Neuron (in vitro differentiated cells): ENCODE data around the gene RPTOR.

Source experiments
- H2AFZ ChIP-seq: one replicate; pipeline ENCODE4 v1.6.1; 2013; ENCODE audit warnings: low read depth, mild to moderate bottlenecking, inconsistent platforms, low read length, moderate library complexity
- H3K27me3 ChIP-seq: one replicate; pipeline ENCODE4 v1.6.1; 2013; ENCODE audit warnings: low read length; ENCODE audit not compliant: insufficient read depth
- H3K36me3 ChIP-seq: one replicate; pipeline ENCODE4 v1.6.1; 2013; ENCODE audit warnings: low read length; ENCODE audit not compliant: insufficient read depth
- H3K4me1 ChIP-seq: one replicate; pipeline ENCODE4 v1.6.1; 2013; ENCODE audit warnings: low read length; ENCODE audit not compliant: insufficient read depth
- H3K4me3 ChIP-seq: 2 replicates; pipeline ENCODE4 v1.5.1; 2013; ENCODE audit warnings: mild to moderate bottlenecking, low read length, moderate library complexity
- H3K9me3 ChIP-seq: one replicate; pipeline ENCODE4 v1.6.1; 2013; ENCODE audit warnings: low read length

RPTOR gene

DNA sequence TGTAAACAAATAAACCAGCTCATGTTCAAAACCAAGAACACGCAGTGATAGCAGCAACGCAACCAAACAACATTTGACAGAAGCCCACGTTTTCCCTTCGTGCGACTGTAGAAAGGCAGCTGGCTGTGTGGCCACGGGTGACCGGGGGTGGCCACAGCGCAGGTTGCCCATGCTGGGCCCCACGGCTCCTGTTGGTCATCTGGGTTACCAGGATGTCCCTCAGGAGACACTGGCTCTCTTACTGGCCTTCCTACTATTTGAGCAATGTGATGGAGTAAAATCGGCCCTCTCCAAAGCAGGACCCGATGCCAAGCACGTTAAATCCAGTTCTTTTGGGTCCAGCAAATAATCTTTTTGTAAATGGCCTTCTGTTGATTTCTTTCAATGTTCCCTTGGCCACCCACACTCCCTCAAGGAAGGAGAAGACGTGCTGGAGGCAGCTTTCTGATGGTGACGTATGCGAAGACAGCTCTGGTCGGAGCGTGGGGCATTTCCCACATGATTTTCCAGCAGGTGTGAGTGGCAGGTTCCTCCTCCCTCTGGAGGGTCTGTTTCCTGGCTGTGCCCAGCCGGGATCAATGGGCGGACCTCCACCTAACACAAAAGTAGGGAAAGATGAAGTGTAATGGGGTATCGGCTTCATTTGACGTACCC, 303.9 kb downstream of the RPTOR start:
- no peaks in the 10 kb centered on the region for H3K9me3 ChIP-seq
- H3K27me3 ChIP-seq, result no peaks in the 10 kb centered on the region
- peaks cover 12% of the 10 kb centered on the region for H3K36me3 ChIP-seq
- H3K4me1 ChIP-seq, result no peaks in the 10 kb centered on the region
- H3K4me3 ChIP-seq, result no peak overlapping the region
- no peak overlapping the region for H2AFZ ChIP-seq

DNA sequence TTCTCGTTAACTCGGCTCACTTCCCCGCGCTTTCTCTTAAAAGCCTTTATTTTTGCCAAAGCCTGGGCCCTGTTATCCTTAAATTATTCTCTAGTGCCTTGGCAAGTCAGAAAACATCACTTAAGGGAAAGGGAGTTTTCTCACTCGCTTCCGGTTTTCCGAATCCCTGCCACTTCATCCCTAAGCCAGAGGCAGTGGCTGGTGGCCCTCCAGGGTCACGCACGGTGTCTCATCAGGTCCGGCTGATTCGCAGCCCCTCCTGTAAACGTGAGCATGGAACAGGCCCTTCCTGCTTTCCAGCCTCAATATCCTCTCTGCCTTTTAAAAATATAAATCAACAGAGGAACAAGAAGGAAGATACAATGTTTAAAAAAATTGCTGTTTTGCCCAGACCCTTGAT, 304.5 kb downstream of the RPTOR start:
- peaks cover 12% of the 10 kb centered on the region for H3K36me3 ChIP-seq
- no peaks in the 10 kb centered on the region for H3K9me3 ChIP-seq
- H2AFZ ChIP-seq, result no peak overlapping the region
- H3K27me3 ChIP-seq, result no peaks in the 10 kb centered on the region
- H3K4me3 ChIP-seq, result no peak overlapping the region
- H3K4me1 ChIP-seq, result no peaks in the 10 kb centered on the region

DNA sequence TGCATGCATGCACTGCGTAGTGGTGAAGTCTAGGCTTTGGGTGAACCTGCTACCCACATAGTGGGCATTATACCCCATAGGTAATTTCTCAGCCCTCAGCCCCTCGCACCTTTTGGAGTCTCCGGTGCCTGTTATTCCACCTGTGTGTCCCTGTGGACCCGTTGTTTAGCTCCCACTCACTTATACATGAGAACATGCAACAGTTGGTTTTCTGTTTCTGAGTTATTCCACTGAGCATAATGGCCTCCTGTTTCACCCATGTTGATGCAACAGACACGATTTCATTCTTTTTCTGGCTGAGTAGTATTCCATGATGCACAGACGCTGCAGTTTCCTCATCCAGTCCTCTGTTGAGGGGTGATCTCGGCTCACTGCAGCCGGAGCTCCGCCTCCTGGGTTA, 305.5 kb downstream of the RPTOR start:
- no peaks in the 10 kb centered on the region for H3K27me3 ChIP-seq
- no peak overlapping the region for H3K4me3 ChIP-seq

DNA sequence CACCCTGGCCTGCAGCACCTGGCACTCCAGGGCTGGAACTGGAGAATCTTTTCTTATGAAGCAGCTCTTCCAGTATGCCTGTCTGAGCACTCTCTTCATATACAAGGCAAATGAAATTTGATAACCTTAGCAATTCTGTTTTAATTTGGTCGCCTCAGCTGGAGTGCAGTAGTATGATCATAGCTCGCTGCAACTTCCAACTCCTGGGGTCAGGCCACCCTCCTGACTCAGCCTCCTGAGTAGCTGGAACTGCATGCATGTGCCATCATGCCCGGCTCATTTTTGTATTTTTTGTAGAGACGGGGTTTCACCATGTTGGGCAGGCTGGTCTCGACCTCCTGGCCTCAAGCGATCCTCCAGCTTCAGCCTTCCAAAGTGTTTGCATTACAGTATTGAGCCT, 306.2 kb downstream of the RPTOR start:
- H3K36me3 ChIP-seq, result peaks cover 19% of the 10 kb centered on the region
- H3K4me1 ChIP-seq, result no peaks in the 10 kb centered on the region
- no peaks in the 10 kb centered on the region for H3K27me3 ChIP-seq
- H3K4me3 ChIP-seq, result no peak overlapping the region
- no peaks in the 10 kb centered on the region for H3K9me3 ChIP-seq
- H2AFZ ChIP-seq, result no peak overlapping the region

More for the DNA sequence above, 305.5 kb downstream of the RPTOR start:
- Histone ChIP-seq H3K4me1 (no peaks in the 10 kb centered on the region), H3K9me3 (no peaks in the 10 kb centered on the region), H2AFZ (no peak overlapping the region), H3K36me3 (peaks cover 12% of the 10 kb centered on the region)

GRCh38 chr17:80851277-80851925, 306.8 kb downstream of the RPTOR start:
- Histone ChIP-seq H3K36me3 (peaks cover 20% of the 10 kb centered on the region), H3K9me3 (no peaks in the 10 kb centered on the region), H2AFZ (no peak overlapping the region), H3K4me3 (no peak overlapping the region), H3K27me3 (no peaks in the 10 kb centered on the region), H3K4me1 (no peaks in the 10 kb centered on the region)

- H3K36me3 ChIP-seq, result peaks cover 13% of the 10 kb centered on the region
- H3K9me3 ChIP-seq, result no peaks in the 10 kb centered on the region
Measured at GRCh38 chr17:80852476-80853015, 307.9 kb downstream of the RPTOR start.

GRCh38 chr17:80853076-80853475, 308.4 kb downstream of the RPTOR start:
- H2AFZ ChIP-seq, result no peak overlapping the region
- no peaks in the 10 kb centered on the region for H3K27me3 ChIP-seq
- no peaks in the 10 kb centered on the region for H3K4me1 ChIP-seq
- no peaks in the 10 kb centered on the region for H3K9me3 ChIP-seq
- H3K36me3 ChIP-seq, result peaks cover 13% of the 10 kb centered on the region
- H3K4me3 ChIP-seq, result no peak overlapping the region

More at GRCh38 chr17:80852476-80853015, 307.9 kb downstream of the RPTOR start:
- no peaks in the 10 kb centered on the region for H3K27me3 ChIP-seq
- no peaks in the 10 kb centered on the region for H3K4me1 ChIP-seq
- H2AFZ ChIP-seq, result no peak overlapping the region
- no peak overlapping the region for H3K4me3 ChIP-seq

DNA sequence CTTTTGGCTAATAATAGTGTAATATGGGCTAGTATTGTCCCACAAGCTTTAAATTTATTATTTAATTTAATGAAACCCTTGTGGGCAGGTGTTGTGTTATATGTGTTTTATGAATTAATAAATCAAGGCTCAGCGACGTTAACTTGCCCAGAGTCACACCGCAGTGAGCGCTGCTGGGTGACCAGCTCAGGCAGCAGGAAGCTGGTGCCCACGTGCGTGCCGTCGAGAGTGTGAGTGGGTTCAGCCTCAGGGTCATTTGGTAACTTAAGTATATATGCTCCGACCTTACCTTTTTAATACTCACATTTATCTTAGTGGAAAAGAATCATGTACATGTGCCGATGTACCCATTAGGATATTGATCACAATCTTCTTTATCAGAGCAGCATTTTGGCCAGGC, 309.6 kb downstream of the RPTOR start:
- no peaks in the 10 kb centered on the region for H3K27me3 ChIP-seq
- H3K4me3 ChIP-seq, result no peak overlapping the region
- no peaks in the 10 kb centered on the region for H3K9me3 ChIP-seq
- H3K36me3 ChIP-seq, result peaks cover 10% of the 10 kb centered on the region
- no peaks in the 10 kb centered on the region for H3K4me1 ChIP-seq
- H2AFZ ChIP-seq, result no peak overlapping the region

DNA sequence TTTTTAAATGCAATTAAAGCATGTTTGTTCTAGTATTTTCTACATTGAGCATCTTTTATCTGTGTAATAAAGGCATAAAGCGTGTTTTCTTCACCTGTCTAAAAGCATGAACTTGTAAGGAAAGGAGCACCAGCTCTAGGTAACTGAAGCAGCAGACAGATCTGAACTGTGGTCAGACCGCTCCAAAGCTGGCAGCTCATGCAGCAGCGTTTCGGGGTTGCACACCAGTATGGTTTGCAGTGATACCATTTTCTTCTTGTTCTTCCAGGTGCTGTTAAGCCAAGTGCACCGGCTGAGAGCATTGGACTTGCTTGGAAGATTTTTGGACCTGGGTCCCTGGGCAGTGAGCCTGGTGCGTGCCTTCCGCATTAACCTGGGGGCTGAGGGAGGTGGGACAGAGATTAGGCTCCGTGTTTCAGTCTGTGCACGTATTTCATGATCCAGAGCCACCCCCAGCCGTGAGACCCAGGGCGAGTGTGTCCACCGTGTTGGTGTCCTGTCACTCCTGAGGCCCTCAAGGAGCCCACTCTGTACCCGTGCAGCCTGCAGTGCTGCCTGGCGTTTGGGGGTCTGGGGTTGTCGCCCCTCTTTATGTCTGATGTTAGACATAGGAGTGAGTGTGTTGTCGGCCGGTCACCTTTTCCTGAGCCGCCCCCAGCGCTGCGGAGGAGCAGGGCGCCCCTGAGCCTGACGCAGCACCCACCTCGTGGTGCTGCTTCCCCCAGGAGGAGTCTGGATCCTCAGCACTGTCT, 310.7 kb downstream of the RPTOR start:
- Histone ChIP-seq H3K27me3 (no peaks in the 10 kb centered on the region), H3K36me3 (peaks cover 13% of the 10 kb centered on the region), H2AFZ (no peak overlapping the region), H3K9me3 (no peaks in the 10 kb centered on the region), H3K4me1 (no peaks in the 10 kb centered on the region), H3K4me3 (no peak overlapping the region)

DNA sequence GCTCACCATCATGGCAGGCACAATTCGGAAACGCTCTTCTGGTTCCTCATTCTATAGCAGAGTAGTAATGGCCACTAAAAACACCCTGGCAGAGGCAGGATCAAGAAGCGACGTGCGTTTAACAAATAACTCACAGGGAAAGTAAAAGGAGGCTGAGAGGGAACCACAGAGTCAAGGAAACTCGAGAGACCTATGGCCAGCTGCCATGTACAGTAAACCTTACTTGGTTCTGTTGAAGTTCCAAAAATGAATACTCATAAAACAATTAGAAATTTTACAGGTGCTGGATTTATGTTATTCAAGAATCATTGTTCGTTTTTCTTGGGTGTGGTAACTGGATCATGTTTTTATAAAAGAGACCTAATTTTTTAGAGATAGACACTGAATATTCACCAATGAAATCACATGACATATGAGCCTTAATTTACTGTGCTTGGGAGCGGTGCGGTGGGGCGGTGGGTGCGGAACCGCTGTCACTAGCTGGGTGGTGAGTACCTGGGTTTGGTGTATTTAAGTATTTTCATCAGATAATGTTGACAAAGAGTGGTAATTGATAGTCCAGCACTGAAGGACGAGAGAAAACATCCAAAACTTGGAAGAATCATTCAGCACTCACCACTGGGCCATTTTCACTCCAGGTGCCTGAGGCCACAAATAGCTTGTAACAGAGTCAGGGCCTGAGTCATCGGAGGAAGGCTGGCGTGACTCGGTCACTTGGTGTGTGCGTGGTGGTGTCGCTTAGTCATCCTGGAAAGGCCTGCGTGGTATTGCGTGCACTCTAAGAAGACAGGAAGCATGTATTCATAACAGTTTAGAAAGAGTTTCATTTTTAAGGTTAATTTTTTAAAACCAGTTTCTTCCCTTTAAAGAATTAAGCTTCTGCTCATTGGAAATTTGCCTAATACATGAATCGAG, 311.6 kb downstream of the RPTOR start:
- no peaks in the 10 kb centered on the region for H3K9me3 ChIP-seq
- H3K27me3 ChIP-seq, result no peaks in the 10 kb centered on the region
- H3K4me1 ChIP-seq, result no peaks in the 10 kb centered on the region
- peaks cover 13% of the 10 kb centered on the region for H3K36me3 ChIP-seq
- H3K4me3 ChIP-seq, result no peak overlapping the region
- no peak overlapping the region for H2AFZ ChIP-seq

DNA sequence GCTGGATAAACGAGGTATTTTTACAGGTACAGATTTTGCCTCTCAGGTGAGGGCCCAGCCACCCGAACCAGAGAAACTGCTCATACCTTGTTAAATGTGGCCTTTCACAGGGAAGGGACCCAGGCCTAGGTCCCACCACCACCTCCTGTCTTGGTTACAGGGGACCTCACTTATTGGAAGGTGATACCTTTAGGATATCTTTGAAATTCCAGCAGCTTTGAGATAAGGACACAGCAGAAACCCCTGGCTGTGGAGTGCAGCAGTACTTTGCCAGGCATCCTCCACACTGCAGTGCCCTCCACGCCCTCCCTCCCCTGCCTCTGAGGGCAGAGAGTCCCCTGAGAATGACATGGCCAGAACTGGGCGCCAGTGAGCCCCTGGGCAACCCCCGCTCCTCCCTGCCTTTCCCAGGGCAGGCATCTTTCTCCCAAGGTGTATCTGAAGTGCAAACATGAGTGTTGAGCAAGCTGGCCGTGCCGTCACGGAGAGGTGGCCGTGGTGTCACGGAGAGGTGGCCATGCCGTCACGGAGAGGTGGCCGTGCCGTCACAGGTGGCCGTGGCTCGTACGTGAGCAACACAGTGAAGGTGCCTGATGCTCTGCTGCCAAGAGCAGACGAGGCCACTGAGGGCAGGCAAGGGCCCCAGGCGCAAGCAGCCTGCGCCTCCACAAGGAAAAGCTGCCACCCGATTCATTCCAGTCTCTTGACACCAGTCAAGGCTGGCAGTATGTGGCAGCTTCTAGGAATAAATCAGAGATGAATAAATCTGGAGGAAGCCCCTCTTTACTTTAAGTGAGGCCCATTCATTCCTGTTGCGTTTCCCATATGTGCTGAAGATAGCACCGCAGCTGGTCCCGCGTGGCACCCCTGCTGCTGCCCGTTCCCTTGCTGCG, 312.5 kb downstream of the RPTOR start:
- Histone ChIP-seq H3K36me3 (peaks cover 13% of the 10 kb centered on the region), H3K9me3 (no peaks in the 10 kb centered on the region), H2AFZ (no peak overlapping the region), H3K4me3 (no peak overlapping the region), H3K27me3 (no peaks in the 10 kb centered on the region), H3K4me1 (no peaks in the 10 kb centered on the region)

DNA sequence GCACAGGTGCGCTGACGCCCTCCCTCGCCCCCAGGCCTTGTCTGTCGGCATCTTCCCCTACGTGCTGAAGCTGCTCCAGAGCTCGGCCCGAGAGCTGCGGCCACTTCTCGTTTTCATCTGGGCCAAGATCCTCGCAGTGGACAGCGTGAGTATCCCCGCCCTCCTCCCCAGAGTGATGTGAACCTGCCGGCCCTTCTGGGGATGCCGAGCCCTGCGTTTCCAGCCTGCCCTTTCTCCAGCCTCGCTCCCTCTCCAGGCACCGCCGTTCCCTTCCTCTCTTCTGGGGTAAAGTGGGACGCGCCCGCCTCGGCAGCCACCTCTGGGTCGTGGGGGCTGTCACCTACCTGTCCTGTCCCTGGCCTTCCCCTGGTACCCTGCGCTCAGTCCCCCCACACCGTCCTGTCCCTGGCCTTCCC, 313.1 kb downstream of the RPTOR start:
- Histone ChIP-seq H3K36me3 (peaks cover 12% of the 10 kb centered on the region), H3K4me3 (no peak overlapping the region), H3K9me3 (no peaks in the 10 kb centered on the region), H3K4me1 (no peaks in the 10 kb centered on the region), H3K27me3 (no peaks in the 10 kb centered on the region), H2AFZ (no peak overlapping the region)
